HG03139 (cell line): ENCODE data around the gene VASN.

ENCODE experiments used
- ATAC-seq: cut with Tn5 transposase; IDR thresholded peaks from one replicate; pipeline ENCODE4 v1.9.1; 2021; ENCODE audit not compliant: unreplicated experiment

VASN gene

GRCh38 chr16:4370570-4371356, 885 bp upstream of the VASN start:
- ATAC-seq, result no peak

DNA sequence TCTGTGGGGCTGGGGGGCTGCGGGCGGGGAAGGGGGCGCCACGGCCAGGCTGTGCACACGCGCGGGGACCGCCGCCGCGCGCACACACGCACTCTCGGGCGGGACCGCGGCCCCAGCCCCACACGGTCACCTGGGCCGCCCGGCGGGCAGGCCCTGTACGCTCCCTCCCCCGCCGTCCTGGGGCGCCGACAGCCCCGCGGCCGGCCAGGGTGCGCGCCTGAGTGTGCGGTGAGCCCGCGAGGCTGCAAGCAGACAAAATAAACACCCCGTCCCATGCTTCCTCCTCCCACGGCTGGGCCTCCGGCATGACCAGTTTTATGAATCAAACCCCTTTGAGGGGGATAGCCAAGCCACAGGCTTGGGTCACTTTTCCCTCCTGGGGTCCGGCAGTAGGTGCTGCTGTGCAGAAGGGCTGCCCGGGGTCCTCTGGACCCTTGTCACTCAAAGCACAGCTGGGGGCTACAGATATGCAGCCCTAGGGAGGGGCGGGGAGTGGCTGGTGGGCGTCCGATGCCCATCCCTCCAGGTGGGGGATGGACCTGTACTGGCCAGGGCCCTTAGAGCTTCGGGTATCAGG, 441 bp downstream of the VASN start:
- no peak for ATAC-seq

GRCh38 chr16:4372578-4373355, 1.1 kb downstream of the VASN start:
- no peak for ATAC-seq

DNA sequence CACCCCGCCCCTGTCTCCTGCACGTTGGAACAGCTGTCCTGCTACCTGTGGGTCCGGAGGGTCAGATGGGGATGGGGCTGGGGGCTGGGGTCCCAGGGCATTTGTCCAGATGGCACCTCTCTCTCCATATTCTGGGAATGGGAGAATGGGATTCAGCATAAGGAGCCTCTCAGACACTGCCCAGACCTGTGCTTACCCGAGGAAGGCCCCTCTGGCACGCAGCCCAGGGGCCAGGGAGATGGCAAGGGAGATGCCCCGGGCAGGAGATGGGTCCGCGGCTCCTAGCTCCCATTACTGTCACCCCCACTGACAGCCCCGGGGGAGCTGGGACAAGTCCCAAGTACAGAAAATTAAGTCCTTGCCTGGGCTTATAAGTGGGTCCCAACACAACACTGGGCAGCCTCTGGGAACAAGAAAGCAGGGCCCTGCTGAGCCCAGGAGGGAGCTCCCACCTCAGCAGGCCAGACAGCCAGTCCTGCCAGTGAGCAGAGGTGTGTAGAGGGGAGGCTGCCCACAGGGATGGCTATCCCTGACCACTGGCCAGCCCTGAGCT, 1.8 kb downstream of the VASN start:
- no peak for ATAC-seq

DNA sequence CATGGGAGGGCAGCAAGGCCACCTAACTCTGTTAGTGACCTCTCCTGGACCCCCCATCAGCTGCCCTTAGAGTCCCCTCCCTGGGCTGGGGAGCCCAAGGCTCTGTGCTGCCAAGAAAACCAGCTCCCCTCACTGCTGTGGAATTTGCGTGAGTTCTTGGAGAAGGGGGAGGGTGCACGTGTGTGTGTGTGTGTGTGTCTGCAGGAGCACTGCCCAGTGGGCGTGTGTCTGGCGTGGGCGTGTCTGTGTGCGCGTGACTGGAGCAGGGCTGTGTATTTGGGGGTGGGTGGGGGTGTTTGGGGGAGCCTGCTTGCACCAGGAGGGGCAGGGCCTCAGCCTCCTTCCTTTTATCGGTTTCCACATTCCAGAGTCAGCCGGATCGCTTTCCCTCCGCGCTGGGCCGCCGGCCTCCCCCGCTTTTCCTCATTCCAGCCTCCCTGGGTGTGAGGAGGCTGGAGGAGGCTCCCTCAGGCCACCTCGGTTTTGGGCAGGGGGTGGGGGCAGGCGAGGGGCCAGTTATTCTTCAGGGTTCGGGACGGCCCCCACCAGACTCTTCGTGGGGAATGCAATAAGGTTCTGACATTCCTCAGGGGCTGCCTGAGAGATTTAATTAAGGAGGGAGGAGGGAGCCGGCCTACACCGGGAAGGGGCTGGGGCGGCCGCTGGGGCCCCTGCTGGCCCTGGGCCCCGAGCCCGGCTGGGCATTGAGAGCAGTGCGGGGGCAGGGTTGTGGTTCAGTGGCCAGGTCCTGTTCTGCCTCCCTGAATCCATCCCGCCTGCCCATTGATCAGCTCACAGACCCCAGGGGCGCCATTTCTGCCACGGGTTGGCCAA, 2.5 kb downstream of the VASN start:
- ATAC-seq, result no peak

GRCh38 chr16:4375717-4376116, 4.1 kb downstream of the VASN start:
- ATAC-seq, result no peak

GRCh38 chr16:4376126-4376892, 4.7 kb downstream of the VASN start:
- ATAC-seq, result no peak

DNA sequence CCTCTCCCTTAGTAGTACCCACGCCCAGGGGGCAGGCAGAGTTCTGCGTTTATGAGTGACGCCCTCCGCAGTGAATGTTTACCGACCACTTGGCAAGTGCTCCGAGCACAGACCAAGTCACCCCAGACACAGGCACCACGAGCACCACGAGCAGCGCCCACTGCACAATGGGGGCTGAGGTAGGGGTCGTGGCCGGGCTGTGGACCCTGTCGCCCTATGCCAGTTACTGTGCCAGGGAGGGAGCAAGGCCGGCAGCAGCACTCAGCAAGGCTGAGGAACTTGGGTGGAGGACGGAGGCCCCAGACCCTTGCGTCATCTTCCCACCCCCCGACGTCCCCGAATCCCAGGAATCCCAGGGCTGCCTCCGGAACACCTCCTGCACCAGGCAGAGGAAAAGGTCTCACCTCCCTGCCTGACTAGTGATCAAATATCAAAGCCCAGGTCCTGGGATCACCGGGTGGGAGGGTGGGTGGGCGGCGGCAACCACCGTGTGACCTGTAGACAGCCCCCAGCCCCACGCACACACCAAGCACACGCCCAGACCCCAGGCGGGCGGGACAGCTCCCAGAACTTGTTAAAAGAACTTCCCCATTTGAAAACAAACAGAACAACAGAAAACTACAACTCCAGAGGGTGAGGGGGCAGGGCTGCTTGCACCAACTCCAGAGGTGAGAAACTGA, 5.4 kb downstream of the VASN start:
- no peak for ATAC-seq

DNA sequence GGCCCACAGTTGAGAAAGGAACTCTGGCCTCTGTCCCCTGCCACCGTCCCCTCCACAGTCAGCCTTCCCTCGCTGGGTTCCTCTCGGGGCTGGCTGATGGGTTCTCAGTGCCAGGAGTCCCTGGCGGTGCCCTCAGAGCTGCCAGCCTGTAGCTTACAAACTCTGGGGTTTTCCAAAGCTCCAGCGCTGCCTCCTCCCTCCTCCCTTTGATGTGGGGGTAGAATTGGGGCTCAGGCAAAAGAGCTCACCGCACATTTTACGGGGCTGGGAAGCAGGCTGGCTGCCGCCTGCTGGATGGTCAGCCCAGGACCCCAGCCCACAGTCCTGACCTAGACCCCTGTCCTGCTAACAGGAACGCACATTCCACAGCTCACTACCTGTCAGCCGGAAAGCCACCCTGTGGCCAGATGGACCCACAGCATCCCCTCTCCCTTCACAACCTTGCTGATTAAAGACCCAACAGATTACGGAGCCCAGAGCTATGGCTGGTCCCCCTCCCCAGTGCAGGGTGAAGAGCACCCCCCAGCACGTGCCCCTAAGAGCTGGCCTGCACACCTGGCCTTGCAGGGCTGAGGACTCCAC, 6.0 kb downstream of the VASN start:
- no peak for ATAC-seq

- ATAC-seq, result no peak
These were observed 6.6 kb downstream of the VASN start for GRCh38 chr16:4378161-4378666.

GRCh38 chr16:4378999-4379690, 7.5 kb downstream of the VASN start:
- no peak for ATAC-seq

DNA sequence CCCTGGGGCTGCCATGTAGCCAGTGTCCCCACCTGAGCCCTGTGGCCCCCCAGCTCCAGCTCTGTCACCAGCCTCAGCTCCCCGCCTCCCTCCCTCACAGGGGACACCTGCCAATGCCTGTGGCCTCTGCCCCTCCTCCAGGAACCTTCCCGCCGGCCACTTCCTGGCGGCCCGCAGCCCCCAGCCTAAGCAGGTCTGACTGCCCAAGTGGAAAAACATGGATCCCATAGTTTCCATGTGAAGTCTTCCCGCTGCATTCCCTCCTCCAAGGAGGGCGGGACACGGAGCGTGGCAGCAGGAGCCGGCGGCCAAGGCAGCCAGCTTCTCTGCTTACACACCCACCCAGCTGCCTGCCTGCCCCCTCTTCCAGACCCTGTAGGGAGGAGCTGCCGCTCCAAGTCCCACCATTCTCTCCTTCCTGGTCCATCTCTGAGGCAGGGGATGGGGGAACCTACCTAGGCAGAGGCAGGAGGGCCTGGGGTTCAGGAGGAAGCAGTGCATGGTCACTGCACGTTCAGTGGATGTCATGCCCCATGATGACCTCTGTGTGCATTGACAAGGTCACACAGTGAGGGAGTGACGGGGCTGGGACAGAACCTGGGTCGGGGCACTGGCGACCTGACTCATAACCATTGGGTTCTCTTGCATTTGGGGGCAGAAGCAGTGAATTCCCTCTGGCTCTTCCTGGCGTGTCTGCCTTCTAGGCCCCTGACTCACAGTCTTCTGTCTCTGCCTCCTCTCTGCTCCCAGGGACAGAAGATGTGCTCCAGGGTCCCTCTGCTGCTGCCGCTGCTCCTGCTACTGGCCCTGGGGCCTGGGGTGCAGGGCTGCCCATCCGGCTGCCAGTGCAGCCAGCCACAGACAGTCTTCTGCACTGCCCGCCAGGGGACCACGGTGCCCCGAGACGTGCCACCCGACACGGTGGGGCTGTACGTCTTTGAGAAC, 8.7 kb downstream of the VASN start:
- ATAC-seq, result no peak

GRCh38 chr16:4381072-4381934, 9.7 kb downstream of the VASN start:
- ATAC-seq, result no peak

DNA sequence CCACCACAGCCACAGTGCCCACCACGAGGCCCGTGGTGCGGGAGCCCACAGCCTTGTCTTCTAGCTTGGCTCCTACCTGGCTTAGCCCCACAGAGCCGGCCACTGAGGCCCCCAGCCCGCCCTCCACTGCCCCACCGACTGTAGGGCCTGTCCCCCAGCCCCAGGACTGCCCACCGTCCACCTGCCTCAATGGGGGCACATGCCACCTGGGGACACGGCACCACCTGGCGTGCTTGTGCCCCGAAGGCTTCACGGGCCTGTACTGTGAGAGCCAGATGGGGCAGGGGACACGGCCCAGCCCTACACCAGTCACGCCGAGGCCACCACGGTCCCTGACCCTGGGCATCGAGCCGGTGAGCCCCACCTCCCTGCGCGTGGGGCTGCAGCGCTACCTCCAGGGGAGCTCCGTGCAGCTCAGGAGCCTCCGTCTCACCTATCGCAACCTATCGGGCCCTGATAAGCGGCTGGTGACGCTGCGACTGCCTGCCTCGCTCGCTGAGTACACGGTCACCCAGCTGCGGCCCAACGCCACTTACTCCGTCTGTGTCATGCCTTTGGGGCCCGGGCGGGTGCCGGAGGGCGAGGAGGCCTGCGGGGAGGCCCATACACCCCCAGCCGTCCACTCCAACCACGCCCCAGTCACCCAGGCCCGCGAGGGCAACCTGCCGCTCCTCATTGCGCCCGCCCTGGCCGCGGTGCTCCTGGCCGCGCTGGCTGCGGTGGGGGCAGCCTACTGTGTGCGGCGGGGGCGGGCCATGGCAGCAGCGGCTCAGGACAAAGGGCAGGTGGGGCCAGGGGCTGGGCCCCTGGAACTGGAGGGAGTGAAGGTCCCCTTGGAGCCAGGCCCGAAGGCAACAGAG, 10.5 kb downstream of the VASN start:
- no peak for ATAC-seq

DNA sequence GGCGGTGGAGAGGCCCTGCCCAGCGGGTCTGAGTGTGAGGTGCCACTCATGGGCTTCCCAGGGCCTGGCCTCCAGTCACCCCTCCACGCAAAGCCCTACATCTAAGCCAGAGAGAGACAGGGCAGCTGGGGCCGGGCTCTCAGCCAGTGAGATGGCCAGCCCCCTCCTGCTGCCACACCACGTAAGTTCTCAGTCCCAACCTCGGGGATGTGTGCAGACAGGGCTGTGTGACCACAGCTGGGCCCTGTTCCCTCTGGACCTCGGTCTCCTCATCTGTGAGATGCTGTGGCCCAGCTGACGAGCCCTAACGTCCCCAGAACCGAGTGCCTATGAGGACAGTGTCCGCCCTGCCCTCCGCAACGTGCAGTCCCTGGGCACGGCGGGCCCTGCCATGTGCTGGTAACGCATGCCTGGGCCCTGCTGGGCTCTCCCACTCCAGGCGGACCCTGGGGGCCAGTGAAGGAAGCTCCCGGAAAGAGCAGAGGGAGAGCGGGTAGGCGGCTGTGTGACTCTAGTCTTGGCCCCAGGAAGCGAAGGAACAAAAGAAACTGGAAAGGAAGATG, 11.2 kb downstream of the VASN start:
- no peak for ATAC-seq
